Measurements from ENCODE around the gene IFNA17.
"Not testable (repeated sequence)": the region's sequence is repeated elsewhere in the genome, so short reads cannot be mapped to it uniquely, and the experiment has no call there.

Gene IFNA17

GRCh38 chr9:21210782-21211181 is 17.2 kb downstream of the IFNA17 start:
- not testable (repeated sequence) for DNase-seq (ENCODE audit: low read depth)

DNA sequence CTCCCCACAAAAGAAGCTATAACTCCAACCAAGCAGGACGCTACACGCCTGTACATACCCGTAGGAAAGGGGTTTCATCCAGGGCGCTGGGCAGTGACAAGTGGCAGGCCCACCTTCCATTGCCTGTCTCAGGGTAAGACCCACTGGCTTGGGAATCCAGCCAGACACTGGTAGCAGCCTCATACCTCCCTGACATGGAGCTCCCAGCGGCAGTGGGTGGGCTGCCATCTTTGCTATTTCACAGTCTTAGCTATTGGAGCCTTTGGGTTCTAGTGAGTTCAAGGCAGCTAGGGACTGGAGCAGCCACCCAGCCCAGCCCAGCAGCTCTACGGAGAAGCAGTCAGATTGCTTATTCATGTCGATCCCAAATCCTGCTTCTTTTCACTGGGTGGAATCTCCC is 17.7 kb downstream of the IFNA17 start:
- DNase-seq (ENCODE audit: low read depth): no peak

- not testable (repeated sequence) for DNase-seq (ENCODE audit: low read depth)
Observed at GRCh38 chr9:21207043-21207442, 21.0 kb downstream of the IFNA17 start, which contains the start of gene IFNA10. IFNA10 (minus strand) TSS chr9:21207143; CDS start chr9:21207097, 46 bp downstream.

- DNase-seq (ENCODE audit: low read depth): no peak
Observed at GRCh38 chr9:21205204-21205603, 22.8 kb downstream of the IFNA17 start.

- not testable (repeated sequence) for DNase-seq (ENCODE audit: low read depth)
Observed at GRCh38 chr9:21202105-21202504, 25.9 kb downstream of the IFNA17 start, which contains the start of gene IFNA7. IFNA7 (minus strand) TSS chr9:21202205; CDS start chr9:21202165, 40 bp downstream.

GRCh38 chr9:21194867-21195776 is 32.9 kb downstream of the IFNA17 start:
- not testable (repeated sequence) for DNase-seq (ENCODE audit: low read depth)

DNA sequence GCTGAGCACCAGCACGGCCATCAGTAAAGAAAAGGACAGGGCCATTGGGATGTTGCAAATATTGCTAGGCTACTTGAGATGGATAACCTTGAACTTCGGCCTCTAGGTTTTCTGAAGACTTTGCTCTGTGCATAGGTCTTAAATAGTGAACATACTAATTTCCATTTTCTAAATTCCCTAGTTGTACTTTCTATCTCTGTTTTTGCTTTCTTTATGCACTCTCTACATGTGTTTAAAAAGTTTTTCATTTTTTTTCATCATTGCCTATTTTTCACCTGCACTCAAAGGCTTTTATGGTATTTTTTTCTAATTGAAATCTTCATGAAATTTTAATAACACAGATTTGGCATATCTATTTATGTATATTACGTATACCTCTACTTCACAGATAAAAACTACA is 40.5 kb downstream of the IFNA17 start, which contains the start of gene IFNA4:
IFNA4 (minus strand) TSS at position 101 of the 400 bp plus-strand sequence; CDS start at position 45, 56 bp downstream.
- DNase-seq (ENCODE audit: low read depth): not testable (repeated sequence)

GRCh38 chr9:21182810-21183736 is 44.9 kb downstream of the IFNA17 start:
- DNase-seq (ENCODE audit: low read depth): not testable (repeated sequence)
